HCT116 (cell line): Measurements from ENCODE around the gene C8A.

Experiments
- EZH2phosphoT487 ChIP-seq: fragments of 200-600 bp; IDR thresholded peaks from 2 replicates; pipeline ENCODE4 v1.6.1; 2018; ENCODE audit warnings: antibody characterized with exemption, borderline replicate concordance
- SIN3A ChIP-seq: IDR thresholded peaks from 2 replicates; pipeline ENCODE4 v1.6.1; 2012; ENCODE audit warnings: low read depth
- SP1 ChIP-seq: IDR thresholded peaks from 2 replicates; pipeline ENCODE4 v1.6.1; 2012; ENCODE audit warnings: low read depth
- SRF ChIP-seq: IDR thresholded peaks from 2 replicates; pipeline ENCODE4 v1.6.1; 2012; ENCODE audit warnings: low read depth
- ZNF274 ChIP-seq: fragments of 200-500 bp; sonication (Bioruptor generic); IDR thresholded peaks from 2 replicates; pipeline ENCODE4 v1.6.1; 2014; ENCODE audit warnings: mild to moderate bottlenecking, low read depth, low read length, inconsistent platforms

DNA sequence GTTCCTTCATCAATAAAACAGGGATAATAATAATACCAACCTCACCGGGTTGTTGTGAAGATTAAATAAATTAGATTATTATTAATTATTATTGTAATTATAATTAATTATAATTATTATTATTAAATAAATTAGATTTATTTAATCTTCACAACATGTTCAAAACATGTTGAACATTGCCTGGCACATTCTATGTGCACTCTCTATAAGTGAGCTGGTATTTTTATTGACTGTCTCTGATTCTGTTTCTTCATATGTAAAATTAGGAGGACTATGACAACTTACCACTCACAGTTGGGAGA, 112.1 kb downstream of the C8A start:
- TF ChIP-seq SP1 (no peak), SIN3A (no peak), ZNF274 (no peak), SRF (no peak), EZH2phosphoT487 (no peak)
